ENCODE results near the gene MRPL51. TPM values are rescaled to one million over a fixed set of nuclear protein-coding genes. Genes with fewer than 3 reads are reported as not detected.
A peak's percentile ranks its signal among the peaks of the same experiment; 100 is the strongest.
"Not testable (repeated sequence)": the region's sequence is repeated elsewhere in the genome, so short reads cannot be mapped to it uniquely, and the experiment has no call there.

MRPL51 gene
- total RNA-seq, 1 donor from 2014 or later, result 202 TPM

- Mint-ChIP-seq H3K4me1 (ENCODE audit: low read depth, unreplicated experiment) (peaks cover 14% of the 10 kb centered on the region), H3K36me3 (ENCODE audit: low read depth, unreplicated experiment) (no peaks in the 10 kb centered on the region), H3K9me3 (ENCODE audit: unreplicated experiment) (no peaks in the 10 kb centered on the region), H3K4me3 (ENCODE audit: unreplicated experiment) (peak overlapping the region; percentile 85), H3K27ac (ENCODE audit: unreplicated experiment) (no peak overlapping the region), H3K27me3 (ENCODE audit: low read depth, unreplicated experiment) (no peaks in the 10 kb centered on the region)
- H3K27me3 ChIP-seq (ENCODE audit: insufficient read depth, low read length), result no peaks in the 10 kb centered on the region
- no peaks in the 10 kb centered on the region for H4K20me1 ChIP-seq (ENCODE audit: insufficient read depth, low read length)
- H3K4me3 ChIP-seq (ENCODE audit: insufficient read depth, low read depth, low read length), result peak overlapping the region; percentile 95
- H3K79me2 ChIP-seq (ENCODE audit: insufficient read depth, low read length), result peaks cover 62% of the 10 kb centered on the region
- DNase-seq (ENCODE audit: low read depth), result no peak
- H3K36me3 ChIP-seq (ENCODE audit: insufficient read depth, low read length), result peaks cover 18% of the 10 kb centered on the region
- H3K4me2 ChIP-seq (ENCODE audit: low read length), result peak overlapping the region; percentile 97
- H2AFZ ChIP-seq (ENCODE audit: low read depth, low read length), result no peak overlapping the region
- TF ChIP-seq, protein P1, sequence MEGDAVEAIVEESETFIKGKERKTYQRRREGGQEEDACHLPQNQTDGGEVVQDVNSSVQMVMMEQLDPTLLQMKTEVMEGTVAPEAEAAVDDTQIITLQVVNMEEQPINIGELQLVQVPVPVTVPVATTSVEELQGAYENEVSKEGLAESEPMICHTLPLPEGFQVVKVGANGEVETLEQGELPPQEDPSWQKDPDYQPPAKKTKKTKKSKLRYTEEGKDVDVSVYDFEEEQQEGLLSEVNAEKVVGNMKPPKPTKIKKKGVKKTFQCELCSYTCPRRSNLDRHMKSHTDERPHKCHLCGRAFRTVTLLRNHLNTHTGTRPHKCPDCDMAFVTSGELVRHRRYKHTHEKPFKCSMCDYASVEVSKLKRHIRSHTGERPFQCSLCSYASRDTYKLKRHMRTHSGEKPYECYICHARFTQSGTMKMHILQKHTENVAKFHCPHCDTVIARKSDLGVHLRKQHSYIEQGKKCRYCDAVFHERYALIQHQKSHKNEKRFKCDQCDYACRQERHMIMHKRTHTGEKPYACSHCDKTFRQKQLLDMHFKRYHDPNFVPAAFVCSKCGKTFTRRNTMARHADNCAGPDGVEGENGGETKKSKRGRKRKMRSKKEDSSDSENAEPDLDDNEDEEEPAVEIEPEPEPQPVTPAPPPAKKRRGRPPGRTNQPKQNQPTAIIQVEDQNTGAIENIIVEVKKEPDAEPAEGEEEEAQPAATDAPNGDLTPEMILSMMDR (IDR thresholded peaks at IDR 0.05; ENCODE audit: insufficient read depth, low read depth, low read length), result no peak
- no peak for TF ChIP-seq EZH2 (IDR thresholded peaks at IDR 0.05; ENCODE audit: insufficient read depth, low read length)
- peaks cover 21% of the 10 kb centered on the region for H3K4me1 ChIP-seq (ENCODE audit: insufficient read depth, low read length)
- no peaks in the 10 kb centered on the region for H3K9me3 ChIP-seq (ENCODE audit: insufficient read depth, low read depth, low read length)
- peak overlapping the region; percentile 97 for H3K9ac ChIP-seq (ENCODE audit: low read length)
- H3K27ac ChIP-seq (ENCODE audit: low read depth, low read length), result no peak overlapping the region
- no peak for FAIRE-seq
Observed at GRCh38 chr12:6494968-6495367, 1.9 kb upstream of the MRPL51 start.

DNA sequence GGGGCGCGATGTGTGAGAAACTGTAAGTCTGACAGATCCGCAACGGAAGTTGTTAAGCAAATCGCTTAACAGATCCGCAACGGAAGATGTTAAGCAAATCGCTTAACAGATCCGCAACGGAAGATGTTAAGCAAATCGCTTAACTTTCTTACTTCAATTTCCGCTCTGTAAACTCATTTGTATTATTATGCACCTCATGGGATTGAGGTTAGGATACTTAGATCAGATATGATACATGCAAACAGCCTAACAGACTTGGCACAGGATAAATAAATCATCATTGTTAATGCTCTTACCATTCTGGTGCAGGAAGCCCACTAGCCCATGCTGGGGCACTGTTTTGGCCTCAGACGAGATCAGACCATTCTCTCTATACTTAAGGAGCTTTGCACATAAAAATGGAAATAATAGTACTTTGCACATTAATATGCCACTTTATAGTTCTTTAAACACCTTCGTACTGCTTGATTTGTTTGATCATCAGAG, 1.2 kb upstream of the MRPL51 start:
- H3K79me2 ChIP-seq (ENCODE audit: insufficient read depth, low read length), result peaks cover 58% of the 10 kb centered on the region
- Mint-ChIP-seq H3K27ac (ENCODE audit: unreplicated experiment) (peak overlapping the region; percentile 82), H3K4me1 (ENCODE audit: low read depth, unreplicated experiment) (peaks cover 14% of the 10 kb centered on the region), H3K9me3 (ENCODE audit: unreplicated experiment) (no peaks in the 10 kb centered on the region), H3K36me3 (ENCODE audit: low read depth, unreplicated experiment) (no peaks in the 10 kb centered on the region), H3K4me3 (ENCODE audit: unreplicated experiment) (peak overlapping the region; percentile 85), H3K27me3 (ENCODE audit: low read depth, unreplicated experiment) (no peaks in the 10 kb centered on the region)
- H3K4me2 ChIP-seq (ENCODE audit: low read length), result peak overlapping the region; percentile 97
- no peaks in the 10 kb centered on the region for H3K9me3 ChIP-seq (ENCODE audit: insufficient read depth, low read depth, low read length)
- no peaks in the 10 kb centered on the region for H3K27me3 ChIP-seq (ENCODE audit: insufficient read depth, low read length)
- H3K4me1 ChIP-seq (ENCODE audit: insufficient read depth, low read length), result peaks cover 21% of the 10 kb centered on the region
- H4K20me1 ChIP-seq (ENCODE audit: insufficient read depth, low read length), result no peaks in the 10 kb centered on the region
- TF ChIP-seq, protein P1 (IDR thresholded peaks at IDR 0.05; ENCODE audit: insufficient read depth, low read depth, low read length), result peak; percentile 12
- TF ChIP-seq EZH2 (IDR thresholded peaks at IDR 0.05; ENCODE audit: insufficient read depth, low read length), result no peak
- H3K9ac ChIP-seq (ENCODE audit: low read length), result peak overlapping the region; percentile 97
- DNase-seq (ENCODE audit: low read depth) (no peak), FAIRE-seq (no peak)
- peaks cover 17% of the 10 kb centered on the region for H3K36me3 ChIP-seq (ENCODE audit: insufficient read depth, low read length)
- peak overlapping the region; percentile 80 for H2AFZ ChIP-seq (ENCODE audit: low read depth, low read length)
- H3K4me3 ChIP-seq (ENCODE audit: insufficient read depth, low read depth, low read length), result peak overlapping the region; percentile 95
- H3K27ac ChIP-seq (ENCODE audit: low read depth, low read length), result peak overlapping the region; percentile 77

GRCh38 chr12:6493497-6494257, 615 bp upstream of the MRPL51 start, which contains the start of gene NCAPD2:
Gene NCAPD2, plus strand, starts transcription at chr12:6494102. Its CDS starts 997 bp downstream, at chr12:6495099.
- H3K79me2 ChIP-seq (ENCODE audit: insufficient read depth, low read length), result peaks cover 56% of the 10 kb centered on the region
- no peaks in the 10 kb centered on the region for H3K27me3 Mint-ChIP-seq (ENCODE audit: low read depth, unreplicated experiment)
- peak within 1 kb of the TSS; percentile 95 for H3K4me3 ChIP-seq (ENCODE audit: insufficient read depth, low read depth, low read length)
- no peaks in the 10 kb centered on the region for H4K20me1 ChIP-seq (ENCODE audit: insufficient read depth, low read length)
- H3K4me3 Mint-ChIP-seq (ENCODE audit: unreplicated experiment), result peak within 1 kb of the TSS; percentile 97
- H3K4me1 ChIP-seq (ENCODE audit: insufficient read depth, low read length), result peaks cover 21% of the 10 kb centered on the region
- H3K36me3 ChIP-seq (ENCODE audit: insufficient read depth, low read length), result peaks cover 12% of the 10 kb centered on the region
- H3K9me3 Mint-ChIP-seq (ENCODE audit: unreplicated experiment), result no peaks in the 10 kb centered on the region
- H2AFZ ChIP-seq (ENCODE audit: low read depth, low read length), result peak within 1 kb of the TSS; percentile 93
- H3K36me3 Mint-ChIP-seq (ENCODE audit: low read depth, unreplicated experiment), result no peaks in the 10 kb centered on the region
- DNase-seq (ENCODE audit: low read depth) (peak; percentile 88), FAIRE-seq (no peak)
- H3K4me2 ChIP-seq (ENCODE audit: low read length), result peak within 1 kb of the TSS; percentile 97
- H3K4me1 Mint-ChIP-seq (ENCODE audit: low read depth, unreplicated experiment), result peaks cover 14% of the 10 kb centered on the region
- peak within 1 kb of the TSS; percentile 97 for H3K9ac ChIP-seq (ENCODE audit: low read length)
- no peaks in the 10 kb centered on the region for H3K9me3 ChIP-seq (ENCODE audit: insufficient read depth, low read depth, low read length)
- no peaks in the 10 kb centered on the region for H3K27me3 ChIP-seq (ENCODE audit: insufficient read depth, low read length)
- no peak for TF ChIP-seq EZH2 (IDR thresholded peaks at IDR 0.05; ENCODE audit: insufficient read depth, low read length)
- TF ChIP-seq, protein P1 (IDR thresholded peaks at IDR 0.05; ENCODE audit: insufficient read depth, low read depth, low read length), result peak; percentile 7
- H3K27ac Mint-ChIP-seq (ENCODE audit: unreplicated experiment), result peak within 1 kb of the TSS; percentile 97
- peak within 1 kb of the TSS; percentile 95 for H3K27ac ChIP-seq (ENCODE audit: low read depth, low read length)

DNA sequence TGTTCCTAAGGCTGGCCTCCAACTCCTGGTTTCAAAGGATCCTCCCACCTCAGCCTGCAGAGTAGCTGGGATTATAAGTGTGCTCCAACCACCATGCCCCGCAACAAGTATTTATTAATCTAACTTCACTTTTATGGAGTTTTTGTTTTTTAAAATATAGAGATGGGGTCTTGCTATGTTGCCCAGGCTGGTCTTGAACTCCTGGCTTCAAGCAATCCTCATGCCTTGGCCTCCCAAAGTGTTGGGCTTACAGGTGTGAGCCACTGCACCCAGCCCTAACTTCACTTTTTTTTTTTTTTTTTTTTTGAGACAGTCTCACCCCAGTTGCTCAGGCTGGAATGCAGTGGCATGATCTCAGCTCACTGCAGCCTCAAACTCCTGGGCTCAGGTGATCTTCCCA, 2.4 kb downstream of the MRPL51 start:
- not testable (repeated sequence) for DNase-seq (ENCODE audit: low read depth); H3K27ac ChIP-seq (ENCODE audit: low read depth, low read length); H3K27me3 ChIP-seq (ENCODE audit: insufficient read depth, low read length); H3K9me3 ChIP-seq (ENCODE audit: insufficient read depth, low read depth, low read length); H3K4me3 Mint-ChIP-seq (ENCODE audit: unreplicated experiment); H3K9me3 Mint-ChIP-seq (ENCODE audit: unreplicated experiment); H3K27ac Mint-ChIP-seq (ENCODE audit: unreplicated experiment); H3K4me3 ChIP-seq (ENCODE audit: insufficient read depth, low read depth, low read length); H3K36me3 ChIP-seq (ENCODE audit: insufficient read depth, low read length); H2AFZ ChIP-seq (ENCODE audit: low read depth, low read length); H3K9ac ChIP-seq (ENCODE audit: low read length); H3K36me3 Mint-ChIP-seq (ENCODE audit: low read depth, unreplicated experiment); H3K4me2 ChIP-seq (ENCODE audit: low read length); H3K27me3 Mint-ChIP-seq (ENCODE audit: low read depth, unreplicated experiment); FAIRE-seq; H4K20me1 ChIP-seq (ENCODE audit: insufficient read depth, low read length)
- peaks cover 14% of the 10 kb centered on the region for H3K4me1 Mint-ChIP-seq (ENCODE audit: low read depth, unreplicated experiment)
- Histone ChIP-seq H3K4me1 (ENCODE audit: insufficient read depth, low read length) (peaks cover 19% of the 10 kb centered on the region), H3K79me2 (ENCODE audit: insufficient read depth, low read length) (peaks cover 30% of the 10 kb centered on the region)

Data from astrocyte (in vitro differentiated cells and primary cell).